HepG2 (cell line): ENCODE measurements around the gene TTLL6. TPM values are rescaled to one million over a fixed set of nuclear protein-coding genes. Genes with fewer than 3 reads are reported as not detected.

Experiments used
- ATAC-seq: fragments of 200-7000 bp; cut with Tn5 transposase; 3 replicates; pipeline ENCODE4 v1.9.1; 2020; ENCODE audit warnings: mild to moderate bottlenecking, moderate library complexity
- BruUV-seq: library from RNA; stranded (reverse); fragments of 400-500 nt; replicated peaks from 2 replicates; lab custom pipeline; 2021; lab: Mats Ljungman, UMichigan
- CTCF ChIA-PET: fragments of 300-600 bp; formaldehyde crosslinking; extraction: SDS; loops from one replicate; lab custom pipeline; 2021; ENCODE audit warnings: low total read pairs, inconsistent platforms, low intra/inter-chr PET ratio; lab: Yijun Ruan, JAX
- POLR2A ChIA-PET: fragments of 350-600 bp; sonication (Branson Sonifier 250); formaldehyde crosslinking; loops from one replicate; lab custom pipeline; 2020; ENCODE audit warnings: antibody characterized with exemption, inconsistent platforms; lab: Yijun Ruan, JAX
- DNase-seq: peaks from one replicate; pipeline ENCODE4 v3.0.0-alpha.2; 2015; ENCODE audit warnings: low spot score
- FAIRE-seq: peaks from 3 replicates; lab custom pipeline; 2011; peaks lifted over from hg19 to GRCh38; lab: Jason Lieb, UNC
- H2AFZ ChIP-seq: one replicate; pipeline ENCODE4 v1.6.1; 2011; ENCODE audit warnings: low read length, inconsistent platforms
- H3K27ac ChIP-seq: fragments of 300-600 bp; 3 replicates; pipeline ENCODE4 v1.8.0; 2011; ENCODE audit warnings: mixed run types, mild to moderate bottlenecking, mixed read lengths, low read length, inconsistent platforms; ENCODE audit not compliant: insufficient read depth; ENCODE audit errors: extremely low read length
- H3K27me3 ChIP-seq, 2 experiments: fragments of 200-600 bp in 1 of 2; 2 replicates in 1 of 2; 3 replicates in 1 of 2; pipeline versions ENCODE4 v1.6.0 to v1.8.0; 2011; ENCODE audit warnings: low read length in 2 of 2, mild to moderate bottlenecking in 2 of 2, moderate library complexity in 2 of 2, inconsistent platforms in 1 of 2; ENCODE audit not compliant: insufficient read depth in 2 of 2, control insufficient read depth in 1 of 2
- H3K36me3 ChIP-seq, 2 experiments: fragments of 200-600 bp in 1 of 2; replicated peaks in 1 of 2; 2 replicates in 1 of 2; 3 replicates in 1 of 2; pipeline versions ENCODE4 v1.5.1 to v1.8.0; 2011; ENCODE audit warnings: low read length in 2 of 2, inconsistent platforms in 1 of 2; ENCODE audit not compliant: insufficient read depth in 2 of 2, control insufficient read depth in 1 of 2
- H3K4me1 ChIP-seq: 2 replicates; pipeline ENCODE4 v1.5.1; 2012; ENCODE audit warnings: low read length, inconsistent platforms; ENCODE audit not compliant: insufficient read depth
- H3K4me2 ChIP-seq: 2 replicates; pipeline ENCODE4 v1.6.0; 2011; ENCODE audit warnings: low read depth, low read length, inconsistent platforms
- H3K4me3 ChIP-seq, 3 experiments: fragments of 200-600 bp in 1 of 3; sonication (generic), shearing (Covaris generic) in 1 of 3; replicated peaks in 1 of 3; 2 replicates each; pipeline ENCODE4 v1.5.1; 2011 to 2016; ENCODE audit warnings: low read length in 3 of 3, inconsistent platforms in 2 of 3, low read depth in 2 of 3, mild to moderate bottlenecking in 2 of 3, control low read depth in 1 of 3, mixed read lengths in 1 of 3; ENCODE audit not compliant: insufficient read depth in 1 of 3
- H3K79me2 ChIP-seq: one replicate; pipeline ENCODE4 v1.6.1; 2011; ENCODE audit warnings: low read length, inconsistent platforms; ENCODE audit not compliant: insufficient read depth
- H3K9ac ChIP-seq: 2 replicates; pipeline ENCODE4 v1.6.0; 2011; ENCODE audit warnings: mild to moderate bottlenecking, low read depth, low read length, inconsistent platforms; ENCODE audit not compliant: insufficient read depth
- H3K9me3 ChIP-seq: 2 replicates; pipeline ENCODE4 v1.5.1; 2012; ENCODE audit warnings: mild to moderate bottlenecking, low read length
- H4K20me1 ChIP-seq: 2 replicates; pipeline ENCODE4 v1.6.0; 2011; ENCODE audit warnings: inconsistent platforms, mild to moderate bottlenecking, low read length, moderate library complexity; ENCODE audit not compliant: insufficient read depth
- POGZ ChIP-seq: sonication (generic); formaldehyde crosslinking; IDR thresholded peaks from 2 replicates; pipeline ENCODE4 v1.4.0; 2020; ENCODE audit warnings: mild to moderate bottlenecking, missing genetic modification reagents
- RBM22 ChIP-seq: fragments of 200-400 bp; formaldehyde crosslinking; optimal IDR thresholded peaks from 2 replicates; pipeline ENCODE3; 2017; ENCODE audit warnings: mild to moderate bottlenecking, low read length, moderate library complexity
- RXRA ChIP-seq: sonication (generic); formaldehyde crosslinking; IDR thresholded peaks from 2 replicates; pipeline ENCODE4 v1.5.1; 2020; ENCODE audit warnings: missing genetic modification reagents
- SKI ChIP-seq: fragments of 450-650 bp; IDR thresholded peaks from one replicate; pipeline ENCODE4 v1.6.1; 2018; ENCODE audit warnings: mild to moderate bottlenecking; ENCODE audit not compliant: partially characterized antibody
- ZNF563 ChIP-seq: sonication (generic); formaldehyde crosslinking; IDR thresholded peaks from 2 replicates; pipeline ENCODE4 v1.8.0; 2022; ENCODE audit warnings: mild to moderate bottlenecking, moderate library complexity, missing genetic modification reagents
- ZNF773 ChIP-seq: sonication (generic); formaldehyde crosslinking; IDR thresholded peaks from 2 replicates; pipeline ENCODE4 v1.4.0; 2020; ENCODE audit warnings: missing genetic modification reagents, borderline replicate concordance
- ZNF776 ChIP-seq: sonication (generic); formaldehyde crosslinking; IDR thresholded peaks from 2 replicates; pipeline ENCODE4 v1.4.0; 2020; ENCODE audit warnings: mild to moderate bottlenecking, missing genetic modification reagents
- whole genome bisulfite sequencing: methylation state at CpG from one replicate; pipeline ENCODE4 v1.1.6; 2017; ENCODE audit warnings: low lambda C conversion rate; 5-methylcytosine and 5-hydroxymethylcytosine counted together
- in situ Hi-C: cut with HindIII; loops from 2 replicates; pipeline ENCODE4 v1.10.0; 2017; ENCODE audit warnings: low pct_unique_long_range_greater_than_20kb; ENCODE audit not compliant: extremely low pct_ligation_motif_present
- intact Hi-C: fragments of 100-400 bp; cut with micrococcal nuclease; formaldehyde crosslinking; loops from one replicate; pipeline ENCODE4 v1.10.0; 2022; ENCODE audit not compliant: unreplicated experiment
- polyA plus RNA-seq, 8 experiments: library from polyadenylated mRNA; depleted of rRNA in 3 of 8; stranded (reverse) in 7 of 8; unstranded in 1 of 8; fragments of >200 nt; fragmentation: Illumina TruSeq in 4 of 8; extraction: Trizol in 4 of 8; gene quantifications; 2 replicates each; pipeline versions ENCODE4 v1.2.1 to v1.2.3, GENCODE V29; 2011 to 2016; ENCODE audit warnings: low read depth in 4 of 8, missing spikeins in 1 of 8, mixed read lengths in 1 of 8; ENCODE audit not compliant: insufficient read depth in 1 of 8
- total RNA-seq, 5 experiments: library from RNA; depleted of rRNA; stranded (reverse); fragments of >200 nt; fragmentation: Illumina TruSeq; extraction: Trizol; gene quantifications; 2 replicates each; pipeline ENCODE4 v1.2.3, GENCODE V29; 2016; ENCODE audit warnings: low read depth in 1 of 5
- TF ChIP-seq, protein P1 (sequence below): sonication (generic); formaldehyde crosslinking; IDR thresholded peaks from 2 replicates; pipeline ENCODE4 v1.5.1; 2020; ENCODE audit warnings: mild to moderate bottlenecking, moderate library complexity, missing genetic modification reagents
- TF ChIP-seq, protein P2 (sequence below): sonication (generic); formaldehyde crosslinking; conservative IDR thresholded peaks from 2 replicates; pipeline ENCODE4 v1.8.0; 2022; ENCODE audit warnings: missing genetic modification reagents
- TF ChIP-seq, protein P3 (sequence below): sonication (generic); formaldehyde crosslinking; IDR thresholded peaks from 2 replicates; pipeline ENCODE4 v1.4.0; 2020; ENCODE audit warnings: missing genetic modification reagents, borderline replicate concordance

The TTLL6 gene
- total and polyA plus RNA-seq, 2 of the 13 experiments (the other 11 are each of a cell fraction or from before 2014, with no cell fraction given) = 0.04 to 0.08 TPM

DNA sequence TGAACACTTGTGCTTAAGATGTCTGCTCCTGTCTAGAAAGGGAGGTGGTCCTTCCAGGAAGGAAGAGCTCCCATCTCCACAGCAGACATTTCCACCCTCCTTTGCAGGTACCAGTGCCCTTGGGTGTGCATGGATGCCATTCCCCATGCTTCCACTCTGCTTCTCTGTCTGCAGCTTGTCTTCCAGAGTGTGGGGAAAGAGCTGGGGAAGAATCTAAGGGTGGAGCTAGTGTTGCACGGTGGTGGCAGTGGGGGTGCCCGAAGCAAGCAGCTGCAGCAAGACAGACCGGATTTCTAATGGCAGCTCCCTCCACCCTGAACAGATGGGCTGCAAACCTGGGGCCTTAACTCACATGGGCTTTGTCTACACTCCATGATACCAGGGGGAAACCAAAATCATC lies 65.9 kb downstream of the TTLL6 start (continued):
- TF ChIP-seq, protein P1, sequence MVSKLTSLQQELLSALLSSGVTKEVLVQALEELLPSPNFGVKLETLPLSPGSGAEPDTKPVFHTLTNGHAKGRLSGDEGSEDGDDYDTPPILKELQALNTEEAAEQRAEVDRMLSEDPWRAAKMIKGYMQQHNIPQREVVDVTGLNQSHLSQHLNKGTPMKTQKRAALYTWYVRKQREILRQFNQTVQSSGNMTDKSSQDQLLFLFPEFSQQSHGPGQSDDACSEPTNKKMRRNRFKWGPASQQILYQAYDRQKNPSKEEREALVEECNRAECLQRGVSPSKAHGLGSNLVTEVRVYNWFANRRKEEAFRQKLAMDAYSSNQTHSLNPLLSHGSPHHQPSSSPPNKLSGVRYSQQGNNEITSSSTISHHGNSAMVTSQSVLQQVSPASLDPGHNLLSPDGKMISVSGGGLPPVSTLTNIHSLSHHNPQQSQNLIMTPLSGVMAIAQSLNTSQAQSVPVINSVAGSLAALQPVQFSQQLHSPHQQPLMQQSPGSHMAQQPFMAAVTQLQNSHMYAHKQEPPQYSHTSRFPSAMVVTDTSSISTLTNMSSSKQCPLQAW (CRISPR knock-in tag) = no peak
- no peak for TF ChIP-seq ZNF776

DNA sequence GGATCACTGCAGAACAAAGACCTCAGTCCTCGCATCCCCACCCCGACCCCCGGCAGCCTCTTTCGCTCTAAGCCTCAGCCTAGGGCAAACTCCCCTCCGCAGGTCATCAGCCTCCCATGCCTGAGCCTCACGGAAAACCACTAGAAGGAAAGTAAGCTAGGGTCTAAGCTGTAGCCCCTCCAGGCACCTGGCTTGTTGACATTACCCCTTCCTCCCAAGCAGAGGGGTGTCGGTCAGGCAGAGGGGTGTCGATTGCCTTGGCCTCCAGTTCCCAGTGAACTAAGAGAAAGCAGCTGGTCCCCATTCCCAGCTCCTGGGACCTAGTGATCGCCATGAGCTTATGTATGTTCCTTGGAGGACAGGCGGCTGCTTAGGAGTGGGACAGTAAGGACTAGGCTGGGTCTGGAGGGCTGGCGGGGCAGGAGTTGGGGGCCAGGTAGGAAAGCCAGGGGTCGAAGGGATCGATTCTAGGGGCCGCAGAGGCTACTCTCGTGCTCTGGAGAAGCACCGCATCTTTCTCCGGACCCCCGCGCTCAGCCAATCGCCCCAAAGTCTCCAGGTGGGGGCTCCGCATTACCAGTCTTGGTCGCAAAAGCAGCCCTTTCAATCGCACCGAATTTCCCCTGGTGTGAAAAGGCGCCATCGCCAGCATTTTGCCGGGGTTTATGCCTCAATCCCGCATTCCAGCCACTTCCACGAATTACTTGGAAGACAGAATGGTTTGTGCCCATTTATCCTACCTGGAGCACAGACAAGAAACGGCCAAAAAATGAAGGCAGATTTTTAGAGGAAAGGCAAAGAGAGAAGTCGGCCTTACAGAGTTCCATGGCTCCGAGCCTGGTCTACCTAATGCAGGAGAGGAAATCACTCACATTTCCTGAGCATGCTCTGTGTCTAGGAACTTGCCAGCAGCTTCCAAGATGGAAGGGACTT lies 67.1 kb downstream of the TTLL6 start:
- H3K27me3 ChIP-seq = peaks cover 45 to 95% of the 10 kb centered on the region in 2 experiments
- in situ Hi-C loops = no loop called here
- no peak overlapping the region for H3K27ac ChIP-seq
- WGBS = 14% methylated on average over 29 of the region's 32 CpGs
- no peak for FAIRE-seq
- no peaks in the 10 kb centered on the region for H3K4me1 ChIP-seq
- TF ChIP-seq POGZ (CRISPR knock-in tag) (no peak), RBM22 (no peak), SKI (no peak), ZNF563 (no peak), ZNF773 (CRISPR knock-in tag) (no peak), RXRA (no peak)
- TF ChIP-seq, protein P2, sequence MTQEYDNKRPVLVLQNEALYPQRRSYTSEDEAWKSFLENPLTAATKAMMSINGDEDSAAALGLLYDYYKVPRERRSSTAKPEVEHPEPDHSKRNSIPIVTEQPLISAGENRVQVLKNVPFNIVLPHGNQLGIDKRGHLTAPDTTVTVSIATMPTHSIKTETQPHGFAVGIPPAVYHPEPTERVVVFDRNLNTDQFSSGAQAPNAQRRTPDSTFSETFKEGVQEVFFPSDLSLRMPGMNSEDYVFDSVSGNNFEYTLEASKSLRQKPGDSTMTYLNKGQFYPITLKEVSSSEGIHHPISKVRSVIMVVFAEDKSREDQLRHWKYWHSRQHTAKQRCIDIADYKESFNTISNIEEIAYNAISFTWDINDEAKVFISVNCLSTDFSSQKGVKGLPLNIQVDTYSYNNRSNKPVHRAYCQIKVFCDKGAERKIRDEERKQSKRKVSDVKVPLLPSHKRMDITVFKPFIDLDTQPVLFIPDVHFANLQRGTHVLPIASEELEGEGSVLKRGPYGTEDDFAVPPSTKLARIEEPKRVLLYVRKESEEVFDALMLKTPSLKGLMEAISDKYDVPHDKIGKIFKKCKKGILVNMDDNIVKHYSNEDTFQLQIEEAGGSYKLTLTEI (CRISPR knock-in tag) = no peak
- TF ChIP-seq, protein P3, sequence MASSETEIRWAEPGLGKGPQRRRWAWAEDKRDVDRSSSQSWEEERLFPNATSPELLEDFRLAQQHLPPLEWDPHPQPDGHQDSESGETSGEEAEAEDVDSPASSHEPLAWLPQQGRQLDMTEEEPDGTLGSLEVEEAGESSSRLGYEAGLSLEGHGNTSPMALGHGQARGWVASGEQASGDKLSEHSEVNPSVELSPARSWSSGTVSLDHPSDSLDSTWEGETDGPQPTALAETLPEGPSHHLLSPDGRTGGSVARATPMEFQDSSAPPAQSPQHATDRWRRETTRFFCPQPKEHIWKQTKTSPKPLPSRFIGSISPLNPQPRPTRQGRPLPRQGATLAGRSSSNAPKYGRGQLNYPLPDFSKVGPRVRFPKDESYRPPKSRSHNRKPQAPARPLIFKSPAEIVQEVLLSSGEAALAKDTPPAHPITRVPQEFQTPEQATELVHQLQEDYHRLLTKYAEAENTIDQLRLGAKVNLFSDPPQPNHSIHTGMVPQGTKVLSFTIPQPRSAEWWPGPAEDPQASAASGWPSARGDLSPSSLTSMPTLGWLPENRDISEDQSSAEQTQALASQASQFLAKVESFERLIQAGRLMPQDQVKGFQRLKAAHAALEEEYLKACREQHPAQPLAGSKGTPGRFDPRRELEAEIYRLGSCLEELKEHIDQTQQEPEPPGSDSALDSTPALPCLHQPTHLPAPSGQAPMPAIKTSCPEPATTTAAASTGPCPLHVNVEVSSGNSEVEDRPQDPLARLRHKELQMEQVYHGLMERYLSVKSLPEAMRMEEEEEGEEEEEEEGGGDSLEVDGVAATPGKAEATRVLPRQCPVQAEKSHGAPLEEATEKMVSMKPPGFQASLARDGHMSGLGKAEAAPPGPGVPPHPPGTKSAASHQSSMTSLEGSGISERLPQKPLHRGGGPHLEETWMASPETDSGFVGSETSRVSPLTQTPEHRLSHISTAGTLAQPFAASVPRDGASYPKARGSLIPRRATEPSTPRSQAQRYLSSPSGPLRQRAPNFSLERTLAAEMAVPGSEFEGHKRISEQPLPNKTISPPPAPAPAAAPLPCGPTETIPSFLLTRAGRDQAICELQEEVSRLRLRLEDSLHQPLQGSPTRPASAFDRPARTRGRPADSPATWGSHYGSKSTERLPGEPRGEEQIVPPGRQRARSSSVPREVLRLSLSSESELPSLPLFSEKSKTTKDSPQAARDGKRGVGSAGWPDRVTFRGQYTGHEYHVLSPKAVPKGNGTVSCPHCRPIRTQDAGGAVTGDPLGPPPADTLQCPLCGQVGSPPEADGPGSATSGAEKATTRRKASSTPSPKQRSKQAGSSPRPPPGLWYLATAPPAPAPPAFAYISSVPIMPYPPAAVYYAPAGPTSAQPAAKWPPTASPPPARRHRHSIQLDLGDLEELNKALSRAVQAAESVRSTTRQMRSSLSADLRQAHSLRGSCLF (CRISPR knock-in tag) = no peak
- TF ChIP-seq, all 625 proteins: peak for 0
- H3K9ac ChIP-seq = no peak overlapping the region
- H4K20me1 ChIP-seq = no peaks in the 10 kb centered on the region
- POLR2A ChIA-PET = no interaction called here
- no peak overlapping the region for H2AFZ ChIP-seq
- no peak overlapping the region for H3K4me2 ChIP-seq
- no peak overlapping the region for H3K4me3 ChIP-seq
- H3K36me3 ChIP-seq = no peaks in the 10 kb centered on the region
- CTCF ChIA-PET = no interaction called here
- no peaks in the 10 kb centered on the region for H3K9me3 ChIP-seq
- ATAC-seq (no peak), DNase-seq (no peak)
- intact Hi-C loops = no loop called here
- H3K79me2 ChIP-seq = no peaks in the 10 kb centered on the region
- no TSS peak for BruUV-seq
